ENCODE measurements around the gene ZIC2. TPM values are rescaled to one million over a fixed set of nuclear protein-coding genes. Genes with fewer than 3 reads are reported as not detected.

ZIC2 gene
- total and polyA plus RNA-seq, 2 of the 4 experiments (the other 2 are of a cell fraction), result not detected

DNA sequence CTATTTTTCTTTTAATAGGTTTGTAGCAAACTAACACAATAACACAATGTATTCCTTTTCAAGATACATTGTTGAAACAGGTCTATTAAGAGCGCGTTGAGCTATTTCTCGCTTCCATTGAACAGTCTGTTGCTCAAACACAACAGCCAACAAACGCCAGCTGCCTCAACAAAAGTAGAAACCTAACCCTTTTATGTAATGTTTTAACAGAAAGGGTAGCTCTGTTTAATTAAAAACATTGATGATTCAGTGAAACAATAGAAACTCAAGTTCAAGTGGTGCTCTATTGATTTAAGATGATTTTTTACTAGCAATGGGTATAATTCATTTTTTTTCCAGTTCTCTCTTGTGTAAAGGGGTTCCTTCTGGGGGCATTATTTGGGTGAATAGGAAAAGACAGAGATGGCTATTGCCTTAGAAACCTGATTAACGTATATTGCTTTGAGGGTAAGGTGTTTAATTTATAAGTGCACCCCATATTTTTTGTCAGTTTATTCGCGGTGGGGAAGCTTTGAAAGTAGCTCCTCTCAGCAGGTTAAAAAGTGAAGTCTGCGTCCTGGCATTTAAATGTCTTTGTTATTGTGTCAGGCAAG, 14.9 kb downstream of the ZIC2 start:
- POLR2A ChIA-PET (ENCODE audit: unreplicated experiment), result no interaction called here
- in situ Hi-C loops (cut with MboI; ENCODE audit: low sequenced_read_pairs), result no loop called here

More for the DNA sequence above, 14.9 kb downstream of the ZIC2 start:
- no TSS peak for BruUV-seq (replicated peaks)
- Histone ChIP-seq H3K27ac (ENCODE audit: insufficient read depth, low read length) (no peak overlapping the region), H3K79me1 (ENCODE audit: low read depth in 1 of 2, low read length in 2 of 2) (no peaks in the 10 kb centered on the region), H3K9me3 (ENCODE audit: control insufficient read depth, insufficient read depth, low read length) (peaks cover 20% of the 10 kb centered on the region), H2BK5ac (ENCODE audit: low read depth, low read length, poor library complexity, severe bottlenecking) (no peak overlapping the region), H4K8ac (ENCODE audit: low read depth in 2 of 2, low read length in 2 of 2) (no peak overlapping the region), H3K14ac (replicated peaks; ENCODE audit: low read depth, low read length) (no peak overlapping the region), H3K18ac (ENCODE audit: low read depth, low read length) (no peak overlapping the region), H3K4me3 (ENCODE audit: insufficient read depth, low read depth, low read length) (no peak overlapping the region), H4K5ac (ENCODE audit: low read depth, low read length) (no peak overlapping the region), H3K9ac (ENCODE audit: low read depth, low read length) (no peak overlapping the region), H2AK9ac (replicated peaks; ENCODE audit: low read depth, low read length, poor library complexity) (no peak overlapping the region), H3K23ac (ENCODE audit: low read depth, low read length) (no peak overlapping the region), H3K27me3 (ENCODE audit: control insufficient read depth, insufficient read depth, low read length) (peaks cover 79% of the 10 kb centered on the region), H4K20me1 (ENCODE audit: insufficient read depth, low read length) (no peaks in the 10 kb centered on the region), H2BK15ac (ENCODE audit: low read depth, low read length) (no peak overlapping the region), H4K91ac (ENCODE audit: insufficient read depth, low read depth, low read length) (no peak overlapping the region), H3K9me1 (ENCODE audit: insufficient read depth, low read length) (no peaks in the 10 kb centered on the region), H2BK120ac (ENCODE audit: low read depth, low read length) (no peak overlapping the region), H3K4me1 (ENCODE audit: control insufficient read depth, insufficient read depth, low read length) (no peaks in the 10 kb centered on the region), H3K4ac (ENCODE audit: low read depth, low read length) (no peak overlapping the region), H3K56ac (ENCODE audit: extremely low read depth, insufficient read depth, low read length) (no peak overlapping the region), H2AFZ (replicated peaks; ENCODE audit: low read length, poor library complexity) (no peak overlapping the region), H3K4me2 (ENCODE audit: low read depth, low read length) (no peak overlapping the region), H2BK20ac (ENCODE audit: low read depth, low read length) (no peak overlapping the region), H2AK5ac (ENCODE audit: low read depth, low read length) (no peak overlapping the region), H3K36me3 (ENCODE audit: control insufficient read depth, insufficient read depth, low read length) (no peaks in the 10 kb centered on the region)
- ATAC-seq (ENCODE audit: low read depth), result no peak
- dilution Hi-C loops (cut with HindIII; ENCODE audit: low sequenced_read_pairs, unreplicated experiment), result no loop called here
- no peak for TF ChIP-seq RAD21 (IDR thresholded peaks at IDR 0.05; ENCODE audit: low read length)
- TF ChIP-seq CHD1 (IDR thresholded peaks at IDR 0.05; ENCODE audit: low read depth, low read length), result no peak
- no peak for TF ChIP-seq RFX5 (IDR thresholded peaks at IDR 0.05; ENCODE audit: low read depth, low read length)
- no peak for TF ChIP-seq MAZ (IDR thresholded peaks at IDR 0.05; ENCODE audit: borderline replicate concordance, low read depth, low read length)
- no peak for TF ChIP-seq FOS (IDR thresholded peaks at IDR 0.05; ENCODE audit: low read depth, low read length)
- no peak for TF ChIP-seq POLR2A (IDR thresholded peaks at IDR 0.05; ENCODE audit: low read depth, low read length)
- TF ChIP-seq NFE2L2 (IDR thresholded peaks at IDR 0.05; ENCODE audit: low read depth, low read length), result no peak
- no peak for TF ChIP-seq USF2 (IDR thresholded peaks at IDR 0.05; ENCODE audit: low read depth, low read length)
- no peak for TF ChIP-seq MAFK (IDR thresholded peaks at IDR 0.05; ENCODE audit: low read depth, low read length)
- no peak for TF ChIP-seq CEBPB (IDR thresholded peaks at IDR 0.05; ENCODE audit: low read depth, low read length)
- no peak for TF ChIP-seq BHLHE40 (IDR thresholded peaks at IDR 0.05; ENCODE audit: low read depth, low read length)
- no peak for TF ChIP-seq SMC3 (IDR thresholded peaks at IDR 0.05; ENCODE audit: low read depth, low read length)
- no CpG with 5 or more reads among the region's 8 CpGs for WGBS, 2 experiments (ENCODE audit: extremely low coverage in 2 of 2, insufficient read length in 1 of 2)
- intact Hi-C loops (cut with micrococcal nuclease), result no loop called here
- DNase-seq, result no peak
- CTCF ChIA-PET, result interaction anchor here (0.6 to 0.9 kb wide), 3 partner anchors 10 to 1168 kb away, joined by 3 to 4 read pairs (median 3); no protein-coding TSS in a partner anchor

Measured in IMR-90 (cell line).